ENCODE measurements around the gene FOXK2. TPM values are rescaled to one million over a fixed set of nuclear protein-coding genes. Genes with fewer than 3 reads are reported as not detected.
A peak's percentile ranks its signal among the peaks of the same experiment; 100 is the strongest.

Gene FOXK2
- total RNA-seq, 1 experiment from 2014 or later: 57.7 TPM

DNA sequence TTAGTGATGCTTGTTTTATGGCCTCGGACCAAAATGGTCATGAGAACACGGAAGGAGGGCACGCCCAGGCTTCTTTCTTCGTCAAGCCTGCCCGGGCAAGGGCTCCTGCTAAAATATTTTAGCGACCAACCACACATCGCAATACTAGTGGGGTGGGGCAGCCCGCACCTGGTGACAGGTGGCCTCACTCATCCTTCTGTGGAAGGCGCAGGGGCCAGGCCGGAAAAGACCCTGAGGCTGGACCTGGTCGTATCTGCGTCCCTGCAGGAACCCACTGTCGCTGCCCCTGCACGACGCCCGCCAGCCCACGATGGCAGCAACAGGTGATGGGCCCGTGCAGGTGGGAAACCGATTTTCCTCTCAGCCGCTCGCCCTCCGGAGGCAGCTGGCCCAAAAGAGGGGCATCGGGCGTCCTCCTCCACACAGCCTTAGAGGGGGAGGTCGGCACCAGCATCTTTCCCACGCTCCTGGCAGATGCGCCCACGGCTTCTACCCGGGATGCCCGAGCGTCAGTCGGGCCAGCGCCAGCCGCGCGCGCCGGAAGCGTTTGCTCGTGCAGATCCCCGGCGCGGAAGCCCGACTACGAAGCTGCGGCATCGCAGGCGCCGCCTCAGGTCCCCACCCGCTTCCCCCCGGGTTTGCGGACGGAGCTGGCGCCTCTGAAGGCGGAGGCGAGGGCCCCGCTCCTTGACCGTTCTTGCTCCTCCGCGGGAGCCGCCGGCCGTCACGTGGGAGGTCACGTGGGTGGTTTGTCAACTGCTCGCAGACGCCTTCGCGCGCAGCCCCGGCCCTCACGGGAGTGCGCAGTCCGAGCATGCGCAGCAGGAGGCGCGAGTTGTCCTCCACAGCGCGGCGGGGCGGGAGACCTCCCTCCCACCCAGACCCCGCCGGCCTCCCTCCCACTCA is 22.8 kb upstream of the FOXK2 start (continued):
- TF ChIP-seq, protein P1, sequence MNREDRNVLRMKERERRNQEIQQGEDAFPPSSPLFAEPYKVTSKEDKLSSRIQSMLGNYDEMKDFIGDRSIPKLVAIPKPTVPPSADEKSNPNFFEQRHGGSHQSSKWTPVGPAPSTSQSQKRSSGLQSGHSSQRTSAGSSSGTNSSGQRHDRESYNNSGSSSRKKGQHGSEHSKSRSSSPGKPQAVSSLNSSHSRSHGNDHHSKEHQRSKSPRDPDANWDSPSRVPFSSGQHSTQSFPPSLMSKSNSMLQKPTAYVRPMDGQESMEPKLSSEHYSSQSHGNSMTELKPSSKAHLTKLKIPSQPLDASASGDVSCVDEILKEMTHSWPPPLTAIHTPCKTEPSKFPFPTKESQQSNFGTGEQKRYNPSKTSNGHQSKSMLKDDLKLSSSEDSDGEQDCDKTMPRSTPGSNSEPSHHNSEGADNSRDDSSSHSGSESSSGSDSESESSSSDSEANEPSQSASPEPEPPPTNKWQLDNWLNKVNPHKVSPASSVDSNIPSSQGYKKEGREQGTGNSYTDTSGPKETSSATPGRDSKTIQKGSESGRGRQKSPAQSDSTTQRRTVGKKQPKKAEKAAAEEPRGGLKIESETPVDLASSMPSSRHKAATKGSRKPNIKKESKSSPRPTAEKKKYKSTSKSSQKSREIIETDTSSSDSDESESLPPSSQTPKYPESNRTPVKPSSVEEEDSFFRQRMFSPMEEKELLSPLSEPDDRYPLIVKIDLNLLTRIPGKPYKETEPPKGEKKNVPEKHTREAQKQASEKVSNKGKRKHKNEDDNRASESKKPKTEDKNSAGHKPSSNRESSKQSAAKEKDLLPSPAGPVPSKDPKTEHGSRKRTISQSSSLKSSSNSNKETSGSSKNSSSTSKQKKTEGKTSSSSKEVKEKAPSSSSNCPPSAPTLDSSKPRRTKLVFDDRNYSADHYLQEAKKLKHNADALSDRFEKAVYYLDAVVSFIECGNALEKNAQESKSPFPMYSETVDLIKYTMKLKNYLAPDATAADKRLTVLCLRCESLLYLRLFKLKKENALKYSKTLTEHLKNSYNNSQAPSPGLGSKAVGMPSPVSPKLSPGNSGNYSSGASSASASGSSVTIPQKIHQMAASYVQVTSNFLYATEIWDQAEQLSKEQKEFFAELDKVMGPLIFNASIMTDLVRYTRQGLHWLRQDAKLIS (CRISPR knock-in tag; IDR thresholded peaks at IDR 0.05; ENCODE audit: borderline replicate concordance): no peak
- TF ChIP-seq, protein P2, sequence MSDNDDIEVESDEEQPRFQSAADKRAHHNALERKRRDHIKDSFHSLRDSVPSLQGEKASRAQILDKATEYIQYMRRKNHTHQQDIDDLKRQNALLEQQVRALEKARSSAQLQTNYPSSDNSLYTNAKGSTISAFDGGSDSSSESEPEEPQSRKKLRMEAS (CRISPR knock-in tag; IDR thresholded peaks at IDR 0.05): peak; percentile 98
- peak; percentile 93 for TF ChIP-seq FOXK1 (CRISPR knock-in tag; IDR thresholded peaks at IDR 0.05)
- peak; percentile 95; the same call in 1 of the 2 replicates for TF ChIP-seq TEAD1 (CRISPR knock-in tag; IDR thresholded peaks at IDR 0.05)
- peak; percentile 34; the same call in 1 of the 2 replicates for TF ChIP-seq NFYB (CRISPR knock-in tag; conservative IDR thresholded peaks at IDR 0.05; ENCODE audit: low read depth)
- TF ChIP-seq NFE2L1 (CRISPR knock-in tag; IDR thresholded peaks at IDR 0.05): no peak; the same call in 1 of the 2 replicates
- no peak for TF ChIP-seq PRRX2 (CRISPR knock-in tag; IDR thresholded peaks at IDR 0.05)
- no peak for TF ChIP-seq ZNF423 (CRISPR knock-in tag; IDR thresholded peaks at IDR 0.05)
- TF ChIP-seq ZNF121 (CRISPR knock-in tag; IDR thresholded peaks at IDR 0.05): no peak; the same call in 1 of the 2 replicates
- TF ChIP-seq, protein P3, sequence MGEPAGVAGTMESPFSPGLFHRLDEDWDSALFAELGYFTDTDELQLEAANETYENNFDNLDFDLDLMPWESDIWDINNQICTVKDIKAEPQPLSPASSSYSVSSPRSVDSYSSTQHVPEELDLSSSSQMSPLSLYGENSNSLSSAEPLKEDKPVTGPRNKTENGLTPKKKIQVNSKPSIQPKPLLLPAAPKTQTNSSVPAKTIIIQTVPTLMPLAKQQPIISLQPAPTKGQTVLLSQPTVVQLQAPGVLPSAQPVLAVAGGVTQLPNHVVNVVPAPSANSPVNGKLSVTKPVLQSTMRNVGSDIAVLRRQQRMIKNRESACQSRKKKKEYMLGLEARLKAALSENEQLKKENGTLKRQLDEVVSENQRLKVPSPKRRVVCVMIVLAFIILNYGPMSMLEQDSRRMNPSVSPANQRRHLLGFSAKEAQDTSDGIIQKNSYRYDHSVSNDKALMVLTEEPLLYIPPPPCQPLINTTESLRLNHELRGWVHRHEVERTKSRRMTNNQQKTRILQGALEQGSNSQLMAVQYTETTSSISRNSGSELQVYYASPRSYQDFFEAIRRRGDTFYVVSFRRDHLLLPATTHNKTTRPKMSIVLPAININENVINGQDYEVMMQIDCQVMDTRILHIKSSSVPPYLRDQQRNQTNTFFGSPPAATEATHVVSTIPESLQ (CRISPR knock-in tag; IDR thresholded peaks at IDR 0.05): no peak
- TF ChIP-seq TEAD4 (CRISPR knock-in tag; IDR thresholded peaks at IDR 0.05): peak; percentile 66; the same call in 1 of the 2 replicates
- TF ChIP-seq, protein P4, sequence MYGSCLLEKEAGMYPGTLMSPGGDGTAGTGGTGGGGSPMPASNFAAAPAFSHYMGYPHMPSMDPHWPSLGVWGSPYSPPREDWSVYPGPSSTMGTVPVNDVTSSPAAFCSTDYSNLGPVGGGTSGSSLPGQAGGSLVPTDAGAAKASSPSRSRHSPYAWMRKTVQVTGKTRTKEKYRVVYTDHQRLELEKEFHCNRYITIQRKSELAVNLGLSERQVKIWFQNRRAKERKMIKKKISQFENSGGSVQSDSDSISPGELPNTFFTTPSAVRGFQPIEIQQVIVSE (CRISPR knock-in tag; IDR thresholded peaks at IDR 0.05; ENCODE audit: borderline replicate concordance): no peak
- TF ChIP-seq, protein P5, sequence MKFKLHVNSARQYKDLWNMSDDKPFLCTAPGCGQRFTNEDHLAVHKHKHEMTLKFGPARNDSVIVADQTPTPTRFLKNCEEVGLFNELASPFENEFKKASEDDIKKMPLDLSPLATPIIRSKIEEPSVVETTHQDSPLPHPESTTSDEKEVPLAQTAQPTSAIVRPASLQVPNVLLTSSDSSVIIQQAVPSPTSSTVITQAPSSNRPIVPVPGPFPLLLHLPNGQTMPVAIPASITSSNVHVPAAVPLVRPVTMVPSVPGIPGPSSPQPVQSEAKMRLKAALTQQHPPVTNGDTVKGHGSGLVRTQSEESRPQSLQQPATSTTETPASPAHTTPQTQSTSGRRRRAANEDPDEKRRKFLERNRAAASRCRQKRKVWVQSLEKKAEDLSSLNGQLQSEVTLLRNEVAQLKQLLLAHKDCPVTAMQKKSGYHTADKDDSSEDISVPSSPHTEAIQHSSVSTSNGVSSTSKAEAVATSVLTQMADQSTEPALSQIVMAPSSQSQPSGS (CRISPR knock-in tag; IDR thresholded peaks at IDR 0.05; ENCODE audit: borderline replicate concordance, low read depth): no peak
- TF ChIP-seq CBFB (CRISPR knock-in tag; IDR thresholded peaks at IDR 0.05; ENCODE audit: low read depth): peak; percentile 91; the same call in 1 of the 2 replicates
- TF ChIP-seq, protein P6, sequence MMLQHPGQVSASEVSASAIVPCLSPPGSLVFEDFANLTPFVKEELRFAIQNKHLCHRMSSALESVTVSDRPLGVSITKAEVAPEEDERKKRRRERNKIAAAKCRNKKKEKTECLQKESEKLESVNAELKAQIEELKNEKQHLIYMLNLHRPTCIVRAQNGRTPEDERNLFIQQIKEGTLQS (CRISPR knock-in tag; conservative IDR thresholded peaks at IDR 0.05): no peak
- no peak for TF ChIP-seq HMGA2 (CRISPR knock-in tag; IDR thresholded peaks at IDR 0.05)
- TF ChIP-seq, protein P7, sequence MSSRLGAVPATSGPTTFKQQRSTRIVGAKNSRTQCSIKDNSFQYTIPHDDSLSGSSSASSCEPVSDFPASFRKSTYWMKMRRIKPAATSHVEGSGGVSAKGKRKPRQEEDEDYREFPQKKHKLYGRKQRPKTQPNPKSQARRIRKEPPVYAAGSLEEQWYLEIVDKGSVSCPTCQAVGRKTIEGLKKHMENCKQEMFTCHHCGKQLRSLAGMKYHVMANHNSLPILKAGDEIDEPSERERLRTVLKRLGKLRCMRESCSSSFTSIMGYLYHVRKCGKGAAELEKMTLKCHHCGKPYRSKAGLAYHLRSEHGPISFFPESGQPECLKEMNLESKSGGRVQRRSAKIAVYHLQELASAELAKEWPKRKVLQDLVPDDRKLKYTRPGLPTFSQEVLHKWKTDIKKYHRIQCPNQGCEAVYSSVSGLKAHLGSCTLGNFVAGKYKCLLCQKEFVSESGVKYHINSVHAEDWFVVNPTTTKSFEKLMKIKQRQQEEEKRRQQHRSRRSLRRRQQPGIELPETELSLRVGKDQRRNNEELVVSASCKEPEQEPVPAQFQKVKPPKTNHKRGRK (CRISPR knock-in tag; IDR thresholded peaks at IDR 0.05; ENCODE audit: borderline replicate concordance): no peak
- TF ChIP-seq, protein P8, sequence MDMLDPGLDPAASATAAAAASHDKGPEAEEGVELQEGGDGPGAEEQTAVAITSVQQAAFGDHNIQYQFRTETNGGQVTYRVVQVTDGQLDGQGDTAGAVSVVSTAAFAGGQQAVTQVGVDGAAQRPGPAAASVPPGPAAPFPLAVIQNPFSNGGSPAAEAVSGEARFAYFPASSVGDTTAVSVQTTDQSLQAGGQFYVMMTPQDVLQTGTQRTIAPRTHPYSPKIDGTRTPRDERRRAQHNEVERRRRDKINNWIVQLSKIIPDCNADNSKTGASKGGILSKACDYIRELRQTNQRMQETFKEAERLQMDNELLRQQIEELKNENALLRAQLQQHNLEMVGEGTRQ (CRISPR knock-in tag; IDR thresholded peaks at IDR 0.05): peak; percentile 98
- TF ChIP-seq, protein P9, sequence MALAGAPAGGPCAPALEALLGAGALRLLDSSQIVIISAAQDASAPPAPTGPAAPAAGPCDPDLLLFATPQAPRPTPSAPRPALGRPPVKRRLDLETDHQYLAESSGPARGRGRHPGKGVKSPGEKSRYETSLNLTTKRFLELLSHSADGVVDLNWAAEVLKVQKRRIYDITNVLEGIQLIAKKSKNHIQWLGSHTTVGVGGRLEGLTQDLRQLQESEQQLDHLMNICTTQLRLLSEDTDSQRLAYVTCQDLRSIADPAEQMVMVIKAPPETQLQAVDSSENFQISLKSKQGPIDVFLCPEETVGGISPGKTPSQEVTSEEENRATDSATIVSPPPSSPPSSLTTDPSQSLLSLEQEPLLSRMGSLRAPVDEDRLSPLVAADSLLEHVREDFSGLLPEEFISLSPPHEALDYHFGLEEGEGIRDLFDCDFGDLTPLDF (CRISPR knock-in tag; IDR thresholded peaks at IDR 0.05): peak; percentile 76; the same call in 1 of the 2 replicates
- TF ChIP-seq, protein P10, sequence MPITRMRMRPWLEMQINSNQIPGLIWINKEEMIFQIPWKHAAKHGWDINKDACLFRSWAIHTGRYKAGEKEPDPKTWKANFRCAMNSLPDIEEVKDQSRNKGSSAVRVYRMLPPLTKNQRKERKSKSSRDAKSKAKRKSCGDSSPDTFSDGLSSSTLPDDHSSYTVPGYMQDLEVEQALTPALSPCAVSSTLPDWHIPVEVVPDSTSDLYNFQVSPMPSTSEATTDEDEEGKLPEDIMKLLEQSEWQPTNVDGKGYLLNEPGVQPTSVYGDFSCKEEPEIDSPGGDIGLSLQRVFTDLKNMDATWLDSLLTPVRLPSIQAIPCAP (CRISPR knock-in tag; IDR thresholded peaks at IDR 0.05): no peak; the same call in 1 of the 2 replicates
- TF ChIP-seq RORB (CRISPR knock-in tag; IDR thresholded peaks at IDR 0.05): no peak
- TF ChIP-seq NR2C2 (CRISPR knock-in tag; IDR thresholded peaks at IDR 0.05): no peak
- no peak; the same call in 1 of the 2 replicates for TF ChIP-seq CREB1 (CRISPR knock-in tag; IDR thresholded peaks at IDR 0.05)
- no peak for TF ChIP-seq OVOL2 (CRISPR knock-in tag; IDR thresholded peaks at IDR 0.05; ENCODE audit: borderline replicate concordance)
- TF ChIP-seq MXD4 (CRISPR knock-in tag; IDR thresholded peaks at IDR 0.05; ENCODE audit: borderline replicate concordance): no peak

Data from WTC11 (cell line).